GM12892 (cell line): ENCODE data around the gene EFCAB11.

Source experiments
- POLR2A ChIP-seq: IDR thresholded peaks from 2 replicates; pipeline ENCODE4 v1.6.1; 2011; ENCODE audit warnings: low read depth, low read length, control low read depth
- POLR2AphosphoS5 ChIP-seq: IDR thresholded peaks from 2 replicates; pipeline ENCODE4 v1.6.1; 2011; ENCODE audit warnings: low read depth, low read length, control low read depth

GRCh38 chr14:89955745-89956660, 1.5 kb upstream of the EFCAB11 start, which contains the start of gene TDP1:
- TF ChIP-seq POLR2A (peak; percentile 88), POLR2AphosphoS5 (peak; percentile 64)
